K562 (cell line): ENCODE results near the gene CFAP107. TPM values are rescaled to one million over a fixed set of nuclear protein-coding genes. Genes with fewer than 3 reads are reported as not detected.

Experiments
- ATAC-seq: fragments of 200-7000 bp; cut with Tn5 transposase; 3 replicates; pipeline ENCODE4 v1.9.1; 2020; ENCODE audit warnings: moderate library complexity
- BruUV-seq: library from RNA; stranded (reverse); fragments of 400-500 nt; replicated peaks from 2 replicates; lab custom pipeline; 2021; lab: Mats Ljungman, UMichigan
- CTCF ChIA-PET: fragments of 300-600 bp; formaldehyde crosslinking; extraction: SDS; loops from one replicate; lab custom pipeline; 2021; ENCODE audit warnings: low intra/inter-chr PET ratio; lab: Yijun Ruan, JAX
- POLR2A ChIA-PET: fragments of 300-600, 350-650 bp; sonication (Branson Sonifier 250); formaldehyde crosslinking; extraction: SDS; loops from one replicate; lab custom pipeline; 2021; ENCODE audit warnings: antibody characterized with exemption, inconsistent platforms; lab: Yijun Ruan, JAX
- DNase-seq, 4 experiments: peaks; one replicate each; pipeline versions ENCODE4 v3.0.0 to v3.0.0-alpha.2; 2011 to 2018; ENCODE audit warnings: low spot score in 3 of 4, mixed read lengths in 3 of 4; ENCODE audit errors: extremely low read depth in 1 of 4
- FAIRE-seq: peaks from 2 replicates; lab custom pipeline; 2011; peaks lifted over from hg19 to GRCh38; lab: Jason Lieb, UNC
- H2AFZ ChIP-seq: 2 replicates; pipeline ENCODE4 v1.6.0; 2011; ENCODE audit warnings: low read depth, low read length, control low read depth, inconsistent platforms
- H3K27ac ChIP-seq: fragments of 200-600 bp; 3 replicates; pipeline ENCODE4 v1.8.0; 2011; ENCODE audit warnings: low read depth, mild to moderate bottlenecking, control low read depth, inconsistent platforms, low read length, moderate library complexity, mixed read lengths; ENCODE audit errors: extremely low read depth
- H3K27me3 ChIP-seq, 2 experiments: fragments of 300-600 bp in 1 of 2; 2 replicates in 1 of 2; 3 replicates in 1 of 2; pipeline versions ENCODE4 v1.6.0 to v1.8.0; 2011; ENCODE audit warnings: inconsistent platforms in 2 of 2, low read length in 2 of 2, mild to moderate bottlenecking in 1 of 2, mixed read lengths in 1 of 2, moderate library complexity in 1 of 2; ENCODE audit not compliant: control insufficient read depth in 2 of 2, insufficient read depth in 2 of 2
- H3K36me3 ChIP-seq: fragments of 300-600 bp; 3 replicates; pipeline ENCODE4 v1.8.0; 2011; ENCODE audit warnings: mild to moderate bottlenecking, low read length, inconsistent platforms; ENCODE audit not compliant: control insufficient read depth, insufficient read depth
- H3K4me1 ChIP-seq, 2 experiments: fragments of 200-600 bp in 1 of 2; replicated peaks in 1 of 2; 2 replicates in 1 of 2; 3 replicates in 1 of 2; pipeline versions ENCODE4 v1.5.1 to v1.8.0; 2011; ENCODE audit warnings: inconsistent platforms in 2 of 2, low read length in 2 of 2, mild to moderate bottlenecking in 1 of 2, mixed read lengths in 1 of 2, moderate library complexity in 1 of 2; ENCODE audit not compliant: control insufficient read depth in 2 of 2, insufficient read depth in 2 of 2
- H3K4me2 ChIP-seq: 2 replicates; pipeline ENCODE4 v1.6.1; 2011; ENCODE audit warnings: low read length, control low read depth, inconsistent platforms, mixed read lengths; ENCODE audit not compliant: insufficient read depth
- H3K4me3 ChIP-seq: fragments of 200-600 bp; sonication (generic), shearing (Covaris generic); 2 replicates; pipeline ENCODE4 v1.5.1; 2016; ENCODE audit warnings: control low read depth, inconsistent platforms
- H3K79me2 ChIP-seq: fragments of 200-600 bp; 3 replicates; pipeline ENCODE4 v1.8.0; 2011; ENCODE audit warnings: low read length, inconsistent platforms; ENCODE audit not compliant: control insufficient read depth, insufficient read depth
- H3K9ac ChIP-seq, 2 experiments: 2 replicates each; pipeline versions ENCODE4 v1.6.0 to v1.6.1; 2011; ENCODE audit warnings: low read depth in 2 of 2, low read length in 2 of 2, control low read depth in 1 of 2, inconsistent platforms in 1 of 2, mild to moderate bottlenecking in 1 of 2, mixed read lengths in 1 of 2; ENCODE audit not compliant: insufficient read depth in 1 of 2
- H3K9me1 ChIP-seq: one replicate; pipeline ENCODE4 v1.6.0; 2011; ENCODE audit warnings: inconsistent platforms, mild to moderate bottlenecking, low read length, moderate library complexity; ENCODE audit not compliant: control insufficient read depth, insufficient read depth
- H3K9me3 ChIP-seq: replicated peaks from 2 replicates; pipeline ENCODE4 v1.5.1; 2011; ENCODE audit warnings: low read depth, low read length, inconsistent platforms; ENCODE audit not compliant: control insufficient read depth, insufficient read depth
- H4K20me1 ChIP-seq: replicated peaks from 2 replicates; pipeline ENCODE4 v1.6.1; 2011; ENCODE audit warnings: low read length, inconsistent platforms, mixed read lengths; ENCODE audit not compliant: control insufficient read depth, insufficient read depth
- CTBP1 ChIP-seq: fragments of 450-650 bp; IDR thresholded peaks from 2 replicates; pipeline ENCODE4 v1.6.1; 2016; ENCODE audit warnings: borderline replicate concordance
- E2F8 ChIP-seq: fragments of 450-650 bp; IDR thresholded peaks from 2 replicates; pipeline ENCODE4 v1.7.1; 2018; ENCODE audit warnings: mild to moderate bottlenecking, low read depth; ENCODE audit not compliant: partially characterized antibody
- EP400 ChIP-seq: fragments of 450-650 bp; IDR thresholded peaks from 2 replicates; pipeline ENCODE4 v1.6.1; 2017; ENCODE audit warnings: antibody characterized with exemption, mild to moderate bottlenecking, moderate library complexity
- EZH2 ChIP-seq: IDR thresholded peaks from 2 replicates; pipeline ENCODE4 v1.6.1; 2012; ENCODE audit warnings: low read depth, mild to moderate bottlenecking, inconsistent platforms, low read length, borderline replicate concordance
- FUS ChIP-seq: fragments of 200-400 bp; formaldehyde crosslinking; optimal IDR thresholded peaks from 2 replicates; pipeline ENCODE3; 2017; ENCODE audit warnings: low read depth, low read length
- HDAC8 ChIP-seq: fragments of 450-650 bp; IDR thresholded peaks from 2 replicates; pipeline ENCODE4 v1.6.1; 2016; ENCODE audit warnings: mild to moderate bottlenecking, missing genetic modification characterization, moderate library complexity, missing compliant biosample characterization
- HNRNPK ChIP-seq: fragments of 200-400 bp; formaldehyde crosslinking; IDR thresholded peaks from one replicate; pipeline ENCODE4 v1.6.1; 2018; ENCODE audit warnings: mild to moderate bottlenecking, low read depth, low read length; ENCODE audit not compliant: poor library complexity, severe bottlenecking
- IRF1 ChIP-seq: sonication (generic); formaldehyde crosslinking; IDR thresholded peaks from 2 replicates; pipeline ENCODE4 v1.8.0; 2022; ENCODE audit warnings: missing genetic modification reagents, mild to moderate bottlenecking, borderline replicate concordance
- KHSRP ChIP-seq: fragments of 450-650 bp; IDR thresholded peaks from 2 replicates; pipeline ENCODE4 v1.6.1; 2017
- MCM3 ChIP-seq: fragments of 450-650 bp; IDR thresholded peaks from 2 replicates; pipeline ENCODE4 v1.6.1; 2016
- NRF1 ChIP-seq, 2 experiments: fragments of 450-650 bp; IDR thresholded peaks in 1 of 2; conservative IDR thresholded peaks in 1 of 2; 2 replicates each; pipeline ENCODE4 v1.6.1; 2014; ENCODE audit warnings: mild to moderate bottlenecking in 2 of 2
- SMAD1 ChIP-seq: fragments of 150-350 bp; IDR thresholded peaks from 2 replicates; pipeline ENCODE4 v1.6.1; 2014; ENCODE audit warnings: low read length, low read depth; ENCODE audit not compliant: partially characterized antibody
- SMARCB1 ChIP-seq: IDR thresholded peaks from 2 replicates; pipeline ENCODE4 v1.6.1; 2011; ENCODE audit warnings: improper control_type of control experiment, low read depth; ENCODE audit not compliant: insufficient read length
- SUPT5H ChIP-seq: fragments of 450-650 bp; IDR thresholded peaks from 2 replicates; pipeline ENCODE4 v1.6.1; 2016
- TAF15 ChIP-seq: fragments of 200-400 bp; formaldehyde crosslinking; IDR thresholded peaks from 2 replicates; pipeline ENCODE4 v1.6.1; 2017; ENCODE audit warnings: mild to moderate bottlenecking, low read depth, low read length, moderate library complexity
- XRCC5 ChIP-seq: fragments of 200-400 bp; formaldehyde crosslinking; IDR thresholded peaks from 2 replicates; pipeline ENCODE4 v1.6.1; 2017; ENCODE audit warnings: low read depth, mild to moderate bottlenecking, low read length
- ZNF23 ChIP-seq: fragments of 250-450 bp; sonication (Bioruptor Pico); IDR thresholded peaks from 2 replicates; pipeline ENCODE4 v1.4.0; 2020; ENCODE audit warnings: mild to moderate bottlenecking
- ZNF431 ChIP-seq: sonication (generic); formaldehyde crosslinking; IDR thresholded peaks from 2 replicates; pipeline ENCODE4 v1.8.0; 2022; ENCODE audit warnings: mild to moderate bottlenecking, missing genetic modification reagents
- ZNF830 ChIP-seq: fragments of 250-450 bp; sonication (Bioruptor Pico); IDR thresholded peaks from 2 replicates; pipeline ENCODE4 v1.5.0; 2021; ENCODE audit warnings: mild to moderate bottlenecking
- WGBS: fragments of 100-300 bp; shearing (Covaris generic); methylation state at CpG from one replicate; pipeline ENCODE4 v1.1.6; 2016; ENCODE audit warnings: low coverage, mixed read lengths; ENCODE audit not compliant: insufficient coverage; ENCODE audit errors: missing lambda C conversion rate; 5-methylcytosine and 5-hydroxymethylcytosine counted together
- in situ Hi-C: fragments of 300-500 bp; cut with MboI; formaldehyde crosslinking; loops from 4 replicates; pipeline ENCODE4 v1.15.0; 2018; ENCODE audit warnings: inconsistent platforms, mixed read lengths
- intact Hi-C: fragments of 100-400 bp; cut with micrococcal nuclease; formaldehyde crosslinking; loops from 2 replicates; pipeline ENCODE4 v1.14.2; 2022
- polyA plus RNA-seq, 8 experiments: library from polyadenylated mRNA; depleted of rRNA in 4 of 8; stranded (reverse) in 5 of 8; unstranded in 3 of 8; fragments of >200 nt; fragmentation: Nextera tagmentation in 2 of 8; fragmentation: Illumina TruSeq in 1 of 8; extraction: Ambion mirVana in 2 of 8; extraction: Trizol in 1 of 8; gene quantifications; 2 replicates each; pipeline versions ENCODE4 v1.2.1 to v1.2.3, GENCODE V29; 2011 to 2014; ENCODE audit warnings: inconsistent platforms in 1 of 8, missing spikeins in 1 of 8
- total RNA-seq, 7 experiments: library from RNA; depleted of rRNA in 6 of 7; stranded (reverse); fragments of >200 nt in 6 of 7; fragmentation: Illumina TruSeq in 2 of 7; extraction: Trizol in 2 of 7; gene quantifications; 2 replicates each; pipeline versions ENCODE4 v1.2.1 to v1.2.3, GENCODE V29; 2011 to 2021; ENCODE audit warnings: low replicate concordance in 1 of 7

CFAP107 gene
- total and polyA plus RNA-seq, 9 of the 15 experiments (the other 6 are each of a cell fraction or from before 2014, with no cell fraction given): 0.03 to 0.08 TPM; not detected in 7

GRCh38 chr1:12776801-12777557 lies 31.0 kb downstream of the CFAP107 start:
- Histone ChIP-seq H3K27ac (no peak overlapping the region), H2AFZ (no peak overlapping the region), H3K36me3 (no peaks in the 10 kb centered on the region), H3K4me2 (no peak overlapping the region), H3K9me3 (no peaks in the 10 kb centered on the region), H3K9me1 (no peaks in the 10 kb centered on the region), H3K9ac (no peak overlapping the region; a peak in 1 of 4 replicates), H3K4me3 (no peak overlapping the region), H3K4me1 (no peaks in the 10 kb centered on the region), H4K20me1 (no peaks in the 10 kb centered on the region), H3K27me3 (peaks cover 15 to 47% of the 10 kb centered on the region in 2 experiments; a peak in 4 of 5 replicates), H3K79me2 (no peaks in the 10 kb centered on the region)
- ChIA-PET CTCF (interaction anchor here (0.6 kb wide), 1 partner anchor 464 kb away, joined by 3 read pairs; no protein-coding TSS in a partner anchor), POLR2A (interaction anchor here (0.6 to 1.7 kb wide), 3 partner anchors 14 to 393 kb away, joined by 3 to 6 read pairs (median 4); no protein-coding TSS in a partner anchor)
- DNase-seq (no peak), FAIRE-seq (no peak), ATAC-seq (no peak)
- WGBS: 2% methylated on average over 15 of the region's 15 CpGs
- intact Hi-C loops: loop anchor here (10.0 kb wide), 3 partner anchors 112 to 652 kb away; no protein-coding TSS in a partner anchor
- in situ Hi-C loops: loop anchor here (10.0 kb wide), 1 partner anchor 462 kb away; no protein-coding TSS in a partner anchor
- no peak for TF ChIP-seq ZNF830 (CRISPR knock-in tag)
- no peak for TF ChIP-seq EP400
- TF ChIP-seq FUS: no peak
- TF ChIP-seq E2F8: no peak
- TF ChIP-seq SUPT5H: no peak
- TF ChIP-seq CTBP1: no peak
- no peak for TF ChIP-seq TAF15
- no peak for TF ChIP-seq EZH2
- TF ChIP-seq ZNF431 (CRISPR knock-in tag): no peak
- no peak for TF ChIP-seq HNRNPK
- TF ChIP-seq IRF1 (CRISPR knock-in tag): no peak
- TF ChIP-seq SMARCB1: no peak
- TF ChIP-seq KHSRP: no peak
- no peak for TF ChIP-seq MCM3
- TF ChIP-seq SMAD1: no peak
- no peak for TF ChIP-seq ZNF23 (CRISPR knock-in tag)
- TF ChIP-seq XRCC5: no peak
- no peak for TF ChIP-seq HDAC8
- TF ChIP-seq NRF1 (conservative IDR thresholded peaks at IDR 0.05 in 1 of 2, IDR thresholded peaks at IDR 0.05 in 1 of 2): no peak
- BruUV-seq: no TSS peak
